Thoracic aorta (tissue), 2 donors: ENCODE measurements around the gene PSMD13. TPM values are rescaled to one million over a fixed set of nuclear protein-coding genes. Genes with fewer than 3 reads are reported as not detected.
A peak's percentile ranks its signal among the peaks of the same experiment; 100 is the strongest.

ENCODE experiments used
- ATAC-seq: fragments of 150-250 bp; one replicate; pipeline ENCODE4 v1.8.0; 2017; ENCODE audit warnings: low read depth; ENCODE audit not compliant: insufficient number of reproducible peaks, low FRiP score
- DNase-seq: peaks from one replicate; pipeline ENCODE4 v3.0.0-alpha.2; 2020; ENCODE audit warnings: low spot score
- H3K27ac ChIP-seq, 2 donors: fragments of 200-600 bp; sonication (generic); 1 replicate in 1 of 2; 2 replicates in 1 of 2; pipeline ENCODE4 v1.5.1; 2016; ENCODE audit warnings: mild to moderate bottlenecking in 2 of 2, moderate library complexity in 2 of 2
- H3K27me3 ChIP-seq: fragments of 200-600 bp; sonication (generic); replicated peaks from 2 replicates; pipeline ENCODE4 v1.6.0; 2016; ENCODE audit warnings: mild to moderate bottlenecking; ENCODE audit not compliant: insufficient read depth
- H3K36me3 ChIP-seq: fragments of 200-600 bp; sonication (generic); one replicate; pipeline ENCODE4 v1.5.1; 2016
- H3K4me1 ChIP-seq, 2 donors: fragments of 200-600 bp; sonication (generic); 1 replicate in 1 of 2; 2 replicates in 1 of 2; pipeline versions ENCODE4 v1.5.1 to v1.6.0; 2016; ENCODE audit warnings: low read depth in 2 of 2, mild to moderate bottlenecking in 1 of 2; ENCODE audit not compliant: control insufficient read depth in 1 of 2
- H3K4me3 ChIP-seq: fragments of 200-600 bp; sonication (generic); 2 replicates; pipeline ENCODE4 v1.5.1; 2016; ENCODE audit warnings: mild to moderate bottlenecking
- H3K9me3 ChIP-seq: fragments of 200-600 bp; sonication (generic); 2 replicates; pipeline ENCODE4 v1.5.1; 2016
- total RNA-seq, 2 donors: library from RNA; depleted of rRNA; stranded (reverse); fragments of >200 nt; gene quantifications; one replicate each; pipeline versions ENCODE4 v1.1.0 to v1.2.3, GENCODE V29; 2016
- TF ChIP-seq, protein P1 (sequence below): fragments of 200-600 bp; sonication (generic); IDR thresholded peaks from one replicate; pipeline ENCODE4 v1.5.1; 2019; ENCODE audit warnings: antibody characterized with exemption

PSMD13 gene
- total RNA-seq, 2 donors from 2014 or later = 79.6 to 90.8 TPM

DNA sequence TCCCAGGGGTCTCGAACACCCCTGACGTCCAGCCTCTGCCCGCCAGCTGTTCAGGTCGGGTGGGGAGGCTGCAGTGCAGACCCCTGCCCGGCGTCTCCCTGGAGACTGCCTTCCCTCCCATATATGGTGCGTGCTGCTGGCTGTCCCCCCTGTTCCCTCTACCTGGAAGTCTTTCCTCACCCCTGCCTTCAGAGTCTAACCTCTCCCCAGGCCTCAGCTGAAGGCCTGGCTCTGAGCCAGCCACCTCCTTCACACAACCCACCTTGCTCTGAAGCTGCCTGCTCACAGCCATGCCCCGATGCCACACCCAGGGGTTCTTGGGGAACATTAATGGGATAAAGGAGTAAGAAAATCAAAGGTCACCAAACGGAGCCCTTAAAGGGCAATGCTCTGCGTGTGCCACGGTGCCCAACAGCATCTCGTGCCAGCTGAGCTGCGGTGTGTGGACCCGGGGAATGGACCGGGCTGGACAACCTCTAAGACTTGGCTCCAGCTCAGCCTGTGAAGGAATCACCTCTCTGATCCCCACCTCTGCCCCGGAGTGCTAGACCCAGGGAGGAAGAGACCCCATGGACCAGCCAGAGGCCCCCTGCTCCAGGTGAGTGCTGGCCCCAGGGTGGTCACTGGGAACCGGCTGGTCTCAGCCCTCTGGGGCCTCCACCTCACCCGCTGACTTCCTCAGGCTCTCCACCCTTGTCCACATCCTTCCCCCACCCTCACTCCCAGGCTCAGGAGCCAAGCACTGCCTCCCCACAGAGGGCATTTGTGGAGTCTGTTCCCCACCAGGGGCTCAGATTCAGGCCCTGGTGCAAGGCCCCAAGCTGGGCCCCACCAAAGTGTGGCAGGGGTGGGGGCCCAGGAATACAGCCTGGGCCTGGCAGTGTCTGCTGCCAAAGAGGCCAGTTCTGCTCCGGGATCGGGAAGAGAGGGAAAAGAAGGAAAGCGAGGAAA, 41.5 kb downstream of the PSMD13 start, which contains the start of gene NLRP6:
Gene NLRP6, plus strand, starts transcription at position 407 of the 951 bp plus-strand sequence. Its CDS starts 163 bp downstream, at position 570.
- no peak for DNase-seq

DNA sequence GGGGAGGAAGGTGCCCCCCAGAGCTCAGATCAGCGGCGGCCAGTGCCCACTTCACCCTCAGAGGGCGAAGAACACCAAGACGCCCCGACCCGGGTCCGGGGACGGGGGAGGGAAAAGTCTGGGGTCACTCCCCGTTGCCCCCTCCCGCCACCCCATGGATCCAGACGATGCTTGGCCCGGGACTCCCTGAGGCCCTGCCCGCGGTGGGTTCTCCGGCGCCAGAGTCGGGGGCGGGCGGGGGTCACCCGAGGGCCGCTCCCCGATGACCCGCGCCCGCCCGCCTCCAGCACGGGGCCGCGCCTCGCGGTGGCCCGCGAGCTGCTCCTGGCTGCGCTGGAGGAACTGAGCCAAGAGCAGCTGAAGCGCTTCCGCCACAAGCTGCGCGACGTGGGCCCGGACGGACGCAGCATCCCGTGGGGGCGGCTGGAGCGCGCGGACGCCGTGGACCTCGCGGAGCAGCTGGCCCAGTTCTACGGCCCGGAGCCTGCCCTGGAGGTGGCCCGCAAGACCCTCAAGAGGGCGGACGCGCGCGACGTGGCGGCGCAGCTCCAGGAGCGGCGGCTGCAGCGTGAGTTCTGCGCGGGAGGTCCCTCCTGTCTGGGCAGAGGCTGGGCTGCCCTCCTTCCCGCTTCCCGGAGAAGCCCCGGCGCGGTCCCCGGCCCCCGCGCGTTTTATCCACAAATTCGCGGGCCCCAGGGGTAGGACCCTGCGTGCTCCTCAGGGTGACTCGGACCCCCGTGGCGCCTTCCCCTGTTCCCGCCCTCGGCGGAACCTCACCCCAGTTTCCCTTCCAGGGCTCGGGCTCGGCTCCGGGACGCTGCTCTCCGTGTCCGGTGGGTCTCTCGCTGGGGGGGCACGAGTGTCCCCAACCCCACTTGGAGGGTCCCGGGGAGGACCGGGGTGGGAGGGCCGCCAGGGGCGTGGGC, 42.5 kb downstream of the PSMD13 start:
- Histone ChIP-seq H3K4me1 (peaks cover 0 to 27% of the 10 kb centered on the region in 2 donors), H3K4me3 (peak overlapping the region; percentile 63), H3K36me3 (no peaks in the 10 kb centered on the region), H3K27ac (no peak overlapping the region), H3K27me3 (peaks cover 5% of the 10 kb centered on the region), H3K9me3 (no peaks in the 10 kb centered on the region)
- DNase-seq (no peak), ATAC-seq (no peak)
- TF ChIP-seq, protein P1, sequence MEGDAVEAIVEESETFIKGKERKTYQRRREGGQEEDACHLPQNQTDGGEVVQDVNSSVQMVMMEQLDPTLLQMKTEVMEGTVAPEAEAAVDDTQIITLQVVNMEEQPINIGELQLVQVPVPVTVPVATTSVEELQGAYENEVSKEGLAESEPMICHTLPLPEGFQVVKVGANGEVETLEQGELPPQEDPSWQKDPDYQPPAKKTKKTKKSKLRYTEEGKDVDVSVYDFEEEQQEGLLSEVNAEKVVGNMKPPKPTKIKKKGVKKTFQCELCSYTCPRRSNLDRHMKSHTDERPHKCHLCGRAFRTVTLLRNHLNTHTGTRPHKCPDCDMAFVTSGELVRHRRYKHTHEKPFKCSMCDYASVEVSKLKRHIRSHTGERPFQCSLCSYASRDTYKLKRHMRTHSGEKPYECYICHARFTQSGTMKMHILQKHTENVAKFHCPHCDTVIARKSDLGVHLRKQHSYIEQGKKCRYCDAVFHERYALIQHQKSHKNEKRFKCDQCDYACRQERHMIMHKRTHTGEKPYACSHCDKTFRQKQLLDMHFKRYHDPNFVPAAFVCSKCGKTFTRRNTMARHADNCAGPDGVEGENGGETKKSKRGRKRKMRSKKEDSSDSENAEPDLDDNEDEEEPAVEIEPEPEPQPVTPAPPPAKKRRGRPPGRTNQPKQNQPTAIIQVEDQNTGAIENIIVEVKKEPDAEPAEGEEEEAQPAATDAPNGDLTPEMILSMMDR = no peak

More for the DNA sequence above, 41.5 kb downstream of the PSMD13 start, which contains the start of gene NLRP6:
- no peak within 1 kb of the TSS for H3K27ac ChIP-seq
- H3K36me3 ChIP-seq = no peaks in the 10 kb centered on the region
- peaks cover 0 to 27% of the 10 kb centered on the region in 2 donors for H3K4me1 ChIP-seq
- no peaks in the 10 kb centered on the region for H3K9me3 ChIP-seq
- no peak for ATAC-seq
- H3K4me3 ChIP-seq = peak within 1 kb of the TSS; percentile 63
- peaks cover 5% of the 10 kb centered on the region for H3K27me3 ChIP-seq
- TF ChIP-seq, protein P1 = no peak

DNA sequence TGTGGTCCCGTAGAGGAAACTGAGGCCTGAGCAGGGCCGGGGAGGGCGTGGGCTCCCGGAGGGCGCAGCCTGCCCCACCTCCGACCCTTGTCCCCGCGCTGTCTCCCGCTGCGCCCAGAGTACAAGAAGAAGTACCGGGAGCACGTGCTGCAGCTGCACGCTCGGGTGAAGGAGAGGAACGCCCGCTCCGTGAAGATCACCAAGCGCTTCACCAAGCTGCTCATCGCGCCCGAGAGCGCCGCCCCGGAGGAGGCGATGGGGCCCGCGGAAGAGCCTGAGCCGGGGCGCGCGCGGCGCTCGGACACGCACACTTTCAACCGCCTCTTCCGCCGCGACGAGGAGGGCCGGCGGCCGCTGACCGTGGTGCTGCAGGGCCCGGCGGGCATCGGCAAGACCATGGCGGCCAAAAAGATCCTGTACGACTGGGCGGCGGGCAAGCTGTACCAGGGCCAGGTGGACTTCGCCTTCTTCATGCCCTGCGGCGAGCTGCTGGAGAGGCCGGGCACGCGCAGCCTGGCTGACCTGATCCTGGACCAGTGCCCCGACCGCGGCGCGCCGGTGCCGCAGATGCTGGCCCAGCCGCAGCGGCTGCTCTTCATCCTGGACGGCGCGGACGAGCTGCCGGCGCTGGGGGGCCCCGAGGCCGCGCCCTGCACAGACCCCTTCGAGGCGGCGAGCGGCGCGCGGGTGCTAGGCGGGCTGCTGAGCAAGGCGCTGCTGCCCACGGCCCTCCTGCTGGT, 43.4 kb downstream of the PSMD13 start:
- Histone ChIP-seq H3K27me3 (peaks cover 5% of the 10 kb centered on the region), H3K9me3 (no peaks in the 10 kb centered on the region), H3K27ac (no peak overlapping the region), H3K4me1 (peaks cover 0 to 27% of the 10 kb centered on the region in 2 donors), H3K36me3 (no peaks in the 10 kb centered on the region), H3K4me3 (peak overlapping the region; percentile 63)
- DNase-seq (no peak), ATAC-seq (no peak)
- TF ChIP-seq, protein P1 = no peak

DNA sequence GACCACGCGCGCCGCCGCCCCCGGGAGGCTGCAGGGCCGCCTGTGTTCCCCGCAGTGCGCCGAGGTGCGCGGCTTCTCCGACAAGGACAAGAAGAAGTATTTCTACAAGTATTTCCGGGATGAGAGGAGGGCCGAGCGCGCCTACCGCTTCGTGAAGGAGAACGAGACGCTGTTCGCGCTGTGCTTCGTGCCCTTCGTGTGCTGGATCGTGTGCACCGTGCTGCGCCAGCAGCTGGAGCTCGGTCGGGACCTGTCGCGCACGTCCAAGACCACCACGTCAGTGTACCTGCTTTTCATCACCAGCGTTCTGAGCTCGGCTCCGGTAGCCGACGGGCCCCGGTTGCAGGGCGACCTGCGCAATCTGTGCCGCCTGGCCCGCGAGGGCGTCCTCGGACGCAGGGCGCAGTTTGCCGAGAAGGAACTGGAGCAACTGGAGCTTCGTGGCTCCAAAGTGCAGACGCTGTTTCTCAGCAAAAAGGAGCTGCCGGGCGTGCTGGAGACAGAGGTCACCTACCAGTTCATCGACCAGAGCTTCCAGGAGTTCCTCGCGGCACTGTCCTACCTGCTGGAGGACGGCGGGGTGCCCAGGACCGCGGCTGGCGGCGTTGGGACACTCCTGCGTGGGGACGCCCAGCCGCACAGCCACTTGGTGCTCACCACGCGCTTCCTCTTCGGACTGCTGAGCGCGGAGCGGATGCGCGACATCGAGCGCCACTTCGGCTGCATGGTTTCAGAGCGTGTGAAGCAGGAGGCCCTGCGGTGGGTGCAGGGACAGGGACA, 44.1 kb downstream of the PSMD13 start:
- H3K27me3 ChIP-seq = peaks cover 5% of the 10 kb centered on the region
- peaks cover 0 to 27% of the 10 kb centered on the region in 2 donors for H3K4me1 ChIP-seq
- H3K4me3 ChIP-seq = peak overlapping the region; percentile 63
- no peak for ATAC-seq
- DNase-seq = no peak
- TF ChIP-seq, protein P1 = no peak
- no peaks in the 10 kb centered on the region for H3K9me3 ChIP-seq
- H3K36me3 ChIP-seq = no peaks in the 10 kb centered on the region
- no peak overlapping the region for H3K27ac ChIP-seq
